NT2/D1 (cell line): ENCODE measurements around the gene PCDHGA12.

Experiments
- YY1 ChIP-seq: IDR thresholded peaks from 2 replicates; pipeline ENCODE4 v1.6.1; 2011; ENCODE audit not compliant: insufficient read length, insufficient read depth
- ZNF274 ChIP-seq: IDR thresholded peaks from 2 replicates; pipeline ENCODE4 v1.6.1; 2011; ENCODE audit warnings: mild to moderate bottlenecking, low read depth, low read length

DNA sequence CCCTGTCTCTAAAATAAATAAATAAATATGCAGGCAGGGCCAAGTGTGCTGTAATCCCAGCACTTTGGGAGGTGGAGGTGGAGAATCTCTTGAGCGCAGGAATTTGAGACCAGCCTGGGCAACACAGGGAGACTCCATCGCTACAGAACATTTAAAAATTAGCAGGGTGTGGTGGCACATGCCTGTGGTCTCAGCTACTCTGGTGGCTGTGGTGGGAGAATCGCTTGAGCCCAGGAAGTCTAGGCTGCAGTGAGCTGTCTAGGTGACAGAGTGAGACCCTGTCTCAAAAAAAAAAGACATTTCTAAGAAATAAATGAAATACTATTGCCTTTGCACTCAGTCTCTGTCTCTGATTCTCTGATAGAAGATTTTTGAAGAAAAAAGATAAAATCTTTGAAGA is 18.7 kb upstream of the PCDHGA12 start:
- TF ChIP-seq YY1 (no peak), ZNF274 (no peak)
